CD4-positive, alpha-beta T cell treated with Interleukin-21 for 1 hour (primary cell): ENCODE data around the gene RAB4A.
A peak's percentile ranks its signal among the peaks of the same experiment; 100 is the strongest.

Source experiments
- DNase-seq: peaks from one replicate; pipeline ENCODE4 v3.0.0-alpha.2; 2020

RAB4A gene

GRCh38 chr1:229300099-229300757 lies 29.3 kb downstream of the RAB4A start:
- no peak for DNase-seq

GRCh38 chr1:229302740-229303139 lies 31.8 kb downstream of the RAB4A start:
- DNase-seq = no peak

- DNase-seq = no peak
Measured at GRCh38 chr1:229303855-229304254, 32.9 kb downstream of the RAB4A start.

GRCh38 chr1:229305392-229305791 lies 34.5 kb downstream of the RAB4A start:
- DNase-seq = no peak

GRCh38 chr1:229309074-229309473 lies 38.2 kb downstream of the RAB4A start:
- no peak for DNase-seq

- no peak for DNase-seq
Measured at GRCh38 chr1:229309684-229310083, 38.8 kb downstream of the RAB4A start.

- no peak for DNase-seq
Measured at GRCh38 chr1:229310833-229311232, 39.9 kb downstream of the RAB4A start.

- no peak for DNase-seq
Measured at GRCh38 chr1:229316166-229316565, 45.3 kb downstream of the RAB4A start.

- no peak for DNase-seq
Measured at GRCh38 chr1:229318056-229318455, 47.1 kb downstream of the RAB4A start.

GRCh38 chr1:229319487-229319886 lies 48.6 kb downstream of the RAB4A start:
- no peak for DNase-seq

- DNase-seq = no peak
Measured at GRCh38 chr1:229323201-229323600, 52.3 kb downstream of the RAB4A start.

- DNase-seq = no peak
Measured at GRCh38 chr1:229323885-229324553, 53.1 kb downstream of the RAB4A start.

- no peak for DNase-seq
Measured at GRCh38 chr1:229325401-229325800, 54.5 kb downstream of the RAB4A start.

- peak; percentile 11 for DNase-seq
Measured at GRCh38 chr1:229325853-229326487, 55.1 kb downstream of the RAB4A start.

GRCh38 chr1:229326601-229327000 lies 55.7 kb downstream of the RAB4A start:
- peak; percentile 39 for DNase-seq

- DNase-seq = peak; percentile 64
Measured at GRCh38 chr1:229327765-229328164, 56.9 kb downstream of the RAB4A start.

- DNase-seq = no peak
Measured at GRCh38 chr1:229328598-229329362, 57.9 kb downstream of the RAB4A start.

- no peak for DNase-seq
Measured at GRCh38 chr1:229334269-229334668, 63.4 kb downstream of the RAB4A start.

- DNase-seq = no peak
Measured at GRCh38 chr1:229334716-229335115, 63.8 kb downstream of the RAB4A start.

GRCh38 chr1:229336345-229336744 lies 65.4 kb downstream of the RAB4A start:
- no peak for DNase-seq

GRCh38 chr1:229339086-229339485 lies 68.2 kb downstream of the RAB4A start:
- no peak for DNase-seq

- no peak for DNase-seq
Measured at GRCh38 chr1:229339520-229339919, 68.6 kb downstream of the RAB4A start.

- DNase-seq = no peak
Measured at GRCh38 chr1:229340496-229340895, 69.6 kb downstream of the RAB4A start.
